HG03571 (cell line): ENCODE results near the gene HOXB3.

Experiments
- ATAC-seq: cut with Tn5 transposase; IDR thresholded peaks from one replicate; pipeline ENCODE4 v1.9.1; 2021; ENCODE audit not compliant: unreplicated experiment

Gene HOXB3

DNA sequence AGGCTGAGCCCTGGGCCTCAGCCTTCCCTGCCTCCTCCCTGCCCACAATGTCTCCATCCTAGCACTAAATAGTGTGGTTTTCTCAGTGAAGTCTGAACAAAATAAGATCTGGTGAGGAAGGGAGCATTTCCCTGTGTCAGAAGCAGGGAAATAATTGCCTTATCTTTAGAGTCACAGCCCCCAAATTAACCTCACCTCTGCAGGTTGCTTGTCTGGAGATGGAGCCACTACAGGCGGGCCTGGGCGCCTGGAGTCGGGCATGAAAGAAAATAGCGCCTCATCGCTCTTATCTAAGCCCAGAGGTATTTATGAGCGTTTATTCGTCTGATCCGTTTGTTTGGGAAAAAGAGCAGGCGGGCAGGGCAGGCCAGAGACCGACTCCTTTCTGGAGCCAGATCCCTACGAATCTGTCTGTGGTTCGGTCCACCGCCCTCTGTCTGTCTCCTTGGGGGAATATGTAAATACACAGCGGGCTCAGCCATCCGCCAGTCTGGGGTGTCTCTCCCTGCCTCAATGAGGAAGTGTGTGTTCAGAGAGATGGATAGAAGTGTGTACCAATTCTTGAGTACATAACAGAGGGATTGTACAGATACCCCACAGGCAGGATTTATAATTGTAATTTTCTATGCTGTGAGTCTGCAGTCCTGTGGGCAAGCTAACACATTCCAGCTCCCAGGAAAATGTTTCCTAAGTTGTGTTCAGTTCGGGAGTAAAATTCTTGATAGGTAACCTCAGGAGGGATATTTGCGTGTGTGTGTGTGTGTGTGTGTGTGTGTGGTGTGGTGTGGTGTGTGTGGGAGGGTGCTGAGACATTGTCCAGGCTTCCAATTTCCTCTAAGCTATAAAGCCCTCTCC lies 10.4 kb upstream of the HOXB3 start:
- no peak for ATAC-seq

DNA sequence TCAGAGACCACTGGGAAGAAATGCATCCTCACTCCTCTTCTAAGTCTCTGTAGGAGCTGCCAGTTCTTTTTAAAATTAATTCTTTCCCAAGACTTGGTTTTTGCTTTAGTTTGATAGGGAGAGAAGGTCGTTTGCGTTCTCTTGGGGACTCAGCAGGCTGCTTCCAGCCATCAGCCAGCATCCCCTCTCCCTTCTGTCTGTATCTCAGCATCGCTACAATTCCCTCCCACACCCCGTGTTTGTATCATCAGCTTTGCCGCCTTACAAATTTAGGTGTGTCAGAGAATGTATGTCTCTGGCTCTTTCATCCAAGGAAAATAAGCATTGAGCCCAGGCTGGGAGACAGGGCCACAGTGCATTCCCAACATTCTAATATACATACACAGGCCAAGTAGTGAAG lies 9.3 kb upstream of the HOXB3 start:
- no peak for ATAC-seq

DNA sequence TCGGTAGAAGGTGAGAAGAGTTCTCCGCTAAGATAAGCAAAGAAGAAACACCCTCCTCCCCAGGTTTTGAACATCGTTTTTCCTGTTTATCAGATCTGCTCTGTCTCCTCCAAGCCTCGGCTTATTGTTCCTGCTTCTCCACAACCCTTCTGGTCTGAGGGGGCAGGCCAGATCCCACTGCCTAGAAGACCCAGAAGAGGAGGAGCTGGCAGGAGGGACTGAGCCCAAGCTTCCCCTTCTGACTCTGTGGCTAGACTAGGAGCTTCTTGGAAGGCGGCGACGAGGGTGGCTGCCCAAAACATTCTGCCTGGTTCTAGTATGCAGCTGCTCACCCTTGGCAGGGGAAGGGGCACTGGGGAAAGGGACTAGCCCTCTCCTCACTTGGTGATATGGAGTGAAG lies 8.7 kb upstream of the HOXB3 start:
- no peak for ATAC-seq

DNA sequence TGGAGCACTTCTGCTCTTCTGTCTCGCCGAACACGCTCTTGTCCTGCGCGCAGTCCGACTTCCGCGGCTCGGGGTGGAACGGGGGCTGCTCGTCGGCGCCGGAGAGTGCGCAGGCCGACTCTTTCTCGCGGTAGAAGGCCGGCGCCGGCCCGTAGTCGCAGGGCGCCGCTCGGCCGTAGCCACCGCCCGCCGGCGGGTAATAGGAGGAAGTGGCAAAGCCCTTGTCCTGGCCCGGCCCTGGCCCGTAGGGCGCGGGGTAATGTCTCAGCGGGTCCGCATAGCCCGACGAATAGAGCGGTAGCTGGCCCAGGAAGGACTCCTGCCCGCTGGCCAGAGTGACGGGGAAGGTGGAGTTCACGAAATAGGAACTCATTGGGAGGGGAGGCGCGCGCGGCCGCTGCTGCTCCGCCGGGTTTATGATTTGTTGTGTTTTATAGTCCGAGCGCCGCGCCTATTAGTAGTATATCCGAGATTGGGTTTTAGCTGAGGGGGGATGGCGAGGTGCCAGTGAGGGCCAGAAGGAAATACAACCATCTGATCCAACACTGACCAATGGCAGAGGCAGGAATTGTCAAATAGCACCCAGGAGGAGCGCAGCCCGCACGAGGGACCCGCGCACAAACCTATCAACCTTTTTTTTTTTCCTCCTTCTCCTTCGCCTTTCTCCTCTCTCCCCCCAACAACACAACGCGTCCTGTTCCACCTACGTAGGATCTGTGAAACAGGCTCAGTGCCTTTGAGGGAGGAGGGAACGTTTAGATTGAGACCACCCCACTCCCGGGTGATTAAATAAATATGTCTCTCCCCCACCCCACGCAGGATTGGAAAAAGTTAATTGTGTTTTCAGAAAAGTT lies 8.0 kb upstream of the HOXB3 start:
- ATAC-seq: no peak

DNA sequence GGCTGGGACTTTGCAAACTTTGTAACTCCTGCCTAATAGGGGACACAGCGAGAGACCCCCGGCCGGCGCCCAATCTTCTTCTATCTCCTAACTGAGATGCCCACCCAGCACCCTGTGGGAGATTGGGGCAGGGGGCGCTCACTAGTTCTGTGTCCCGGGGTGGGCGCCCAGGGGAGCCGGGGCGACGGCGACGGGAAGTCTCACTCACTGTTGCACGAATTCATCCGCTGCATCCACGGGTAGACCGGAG lies 7.4 kb upstream of the HOXB3 start:
- ATAC-seq: no peak

DNA sequence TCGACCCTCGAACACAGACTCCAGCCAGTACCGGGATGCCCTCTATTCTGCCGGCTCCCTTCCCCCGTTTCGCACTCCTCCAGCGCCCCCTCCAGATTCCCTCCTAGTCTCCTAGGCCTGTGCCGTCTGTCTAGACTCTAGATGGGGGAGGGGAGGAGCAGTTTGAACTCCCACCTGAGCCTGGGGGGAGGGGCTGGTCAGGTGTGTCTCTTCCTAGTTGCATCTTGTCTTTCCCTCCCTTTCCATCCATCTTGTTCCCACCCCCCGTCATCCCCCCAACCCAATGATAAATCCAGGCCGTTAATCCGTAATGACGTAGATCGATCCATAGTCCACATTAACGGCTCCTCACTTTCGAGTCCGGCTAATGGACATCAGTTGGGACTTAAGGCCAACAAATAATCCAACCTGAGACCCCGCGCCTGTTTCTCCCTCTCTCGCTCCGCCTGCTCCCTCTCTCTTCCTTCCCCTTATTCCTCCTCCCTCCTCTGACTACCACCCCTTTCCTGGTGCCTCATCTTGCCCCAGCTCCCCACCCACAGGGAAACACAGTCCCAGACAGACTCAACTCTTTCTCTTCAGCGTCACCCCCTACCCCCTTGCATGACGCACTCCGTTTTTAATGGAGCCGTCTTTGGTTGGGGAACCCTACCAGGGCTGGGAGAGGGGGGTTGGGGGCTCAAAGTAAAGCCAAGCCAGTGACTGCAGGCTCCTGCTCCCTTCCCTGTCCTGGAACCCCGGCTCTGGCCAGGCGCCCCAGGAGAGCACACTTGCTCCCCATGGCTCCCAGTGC lies 6.9 kb upstream of the HOXB3 start:
- ATAC-seq: no peak

DNA sequence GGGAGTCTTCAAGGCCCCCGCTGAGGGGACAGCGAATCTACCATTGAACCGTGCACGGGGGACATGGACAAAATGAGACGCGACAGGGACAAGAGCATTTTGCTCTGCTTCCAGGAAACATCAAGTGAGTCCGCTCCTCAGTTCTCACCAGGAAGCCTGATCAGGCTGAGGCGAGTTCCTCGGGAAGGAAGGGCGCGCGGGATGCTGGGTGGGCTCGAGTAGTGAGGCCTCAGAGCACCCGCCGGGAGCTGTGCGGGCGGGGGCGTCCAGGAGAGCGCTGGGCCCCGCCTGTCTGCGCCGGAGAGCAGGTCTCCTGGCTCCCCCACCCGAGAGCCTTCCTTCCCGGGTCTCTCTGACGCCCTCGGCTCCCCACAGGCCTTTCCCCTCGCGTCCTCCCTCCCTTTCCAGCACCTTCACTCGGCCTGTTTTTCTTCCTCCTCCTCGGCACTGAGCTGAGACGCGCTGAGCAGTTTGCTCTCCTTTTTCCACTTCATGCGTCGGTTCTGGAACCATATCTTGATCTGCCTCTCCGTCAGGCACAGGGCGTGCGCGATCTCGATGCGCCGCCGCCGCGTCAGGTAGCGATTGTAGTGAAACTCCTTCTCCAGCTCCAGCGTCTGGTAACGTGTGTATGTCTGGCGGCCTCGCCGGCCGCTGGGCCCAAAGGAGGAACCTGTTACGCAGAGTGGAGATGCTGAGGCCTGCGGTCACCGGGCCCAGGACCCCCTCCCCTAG lies 6.1 kb upstream of the HOXB3 start:
- no peak for ATAC-seq

DNA sequence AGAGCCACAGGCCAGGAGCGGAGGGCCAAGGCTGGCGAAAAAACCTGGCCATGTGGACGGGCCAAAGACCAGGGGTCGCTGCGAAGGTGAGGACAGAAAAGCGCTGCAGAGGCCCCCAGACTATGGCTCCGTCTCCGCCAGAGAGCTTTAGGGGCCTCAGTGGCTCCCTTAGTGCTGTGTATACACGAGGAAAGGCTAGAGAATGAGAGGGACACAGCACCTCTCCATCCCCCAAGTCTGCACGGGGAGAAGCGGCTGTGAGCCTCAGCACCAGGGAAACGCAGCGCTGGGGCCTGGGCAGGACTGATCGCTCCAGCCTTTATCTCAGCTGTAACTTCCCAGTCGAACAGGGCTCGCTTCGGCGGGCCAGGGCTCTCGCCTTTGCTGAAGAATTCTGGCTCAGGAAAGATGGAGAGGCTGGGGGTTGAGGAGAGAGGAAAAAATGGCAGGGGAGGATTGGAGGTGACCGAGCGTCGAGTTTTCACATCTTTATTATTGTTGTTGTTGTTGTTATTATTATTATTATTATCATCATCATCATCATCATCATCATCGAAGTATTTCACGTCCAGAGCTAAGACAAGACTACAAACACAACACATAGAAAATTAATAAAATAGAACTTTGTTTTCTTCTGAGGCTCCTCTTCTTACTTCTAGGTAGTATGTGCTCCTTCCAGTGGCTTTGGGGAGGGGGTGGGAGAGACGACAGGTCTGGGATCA lies 5.4 kb upstream of the HOXB3 start:
- no peak for ATAC-seq

DNA sequence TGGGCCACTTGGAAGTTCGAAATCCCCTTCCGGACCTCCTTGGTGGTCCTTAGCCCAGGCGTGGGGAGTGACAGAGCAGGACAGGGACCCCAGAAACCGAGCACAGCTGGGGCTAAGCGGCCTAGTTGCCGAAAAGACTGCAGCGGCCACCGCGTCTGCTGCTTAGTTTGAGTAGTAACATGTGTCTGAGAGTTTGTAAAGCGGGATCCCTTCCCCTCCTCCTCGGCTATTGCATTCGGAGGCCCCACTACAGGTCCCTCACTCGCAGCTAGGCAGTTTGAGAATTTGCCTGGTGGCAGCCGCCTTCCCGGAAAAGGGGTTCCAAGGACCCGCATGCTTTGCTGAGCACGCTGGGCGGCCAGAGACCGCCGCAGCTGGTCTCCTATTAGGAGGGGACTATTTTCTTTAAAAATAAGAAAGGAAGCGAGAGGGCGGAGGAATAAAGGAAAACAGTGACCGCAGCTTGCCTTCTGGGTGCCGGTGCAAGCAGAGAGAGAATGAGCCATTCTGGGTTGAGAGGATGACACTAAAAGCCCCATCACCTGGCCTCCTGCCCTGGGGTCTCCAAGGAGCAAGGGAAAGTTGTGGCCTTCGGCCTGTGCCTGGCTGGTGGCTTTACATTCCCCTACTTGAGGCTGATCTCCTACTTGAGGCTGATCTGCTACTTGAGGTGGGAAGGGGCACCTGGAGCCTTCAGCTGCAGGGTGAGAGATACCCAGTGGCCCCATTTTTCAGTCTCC lies 4.7 kb upstream of the HOXB3 start:
- ATAC-seq: no peak

DNA sequence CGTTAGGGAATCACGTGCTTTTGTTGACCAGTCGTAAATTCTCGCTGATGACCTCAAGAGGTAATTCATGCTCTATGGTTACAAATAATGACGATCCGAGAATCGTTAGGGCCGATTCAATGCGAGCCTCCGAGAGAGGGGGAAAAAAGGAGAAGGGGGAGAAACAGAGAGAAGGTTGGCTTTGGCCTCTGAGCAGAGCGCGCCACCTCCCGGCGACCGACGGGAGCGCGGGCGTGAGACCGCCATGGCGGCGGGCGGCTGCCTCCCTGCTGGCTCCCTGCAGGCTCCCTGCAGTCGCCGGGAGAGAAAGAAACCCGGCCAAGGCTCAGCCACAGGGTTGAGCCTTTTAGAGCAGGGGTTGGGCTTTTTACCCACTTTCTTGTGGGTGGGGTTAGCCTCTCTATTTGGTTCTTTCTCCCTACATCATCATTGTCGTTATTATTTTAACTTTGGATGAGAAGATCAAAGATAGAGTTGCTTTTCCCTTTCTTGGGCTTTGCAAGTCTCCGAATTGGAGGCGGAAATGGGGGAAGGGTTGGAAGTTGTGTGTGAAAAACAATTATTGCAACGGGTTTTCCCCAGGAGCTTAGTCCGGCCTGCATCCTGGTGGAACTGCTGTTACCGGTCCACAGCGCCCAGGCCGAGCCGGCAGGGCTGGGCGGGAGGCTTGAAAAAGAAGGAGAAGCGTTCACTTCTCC lies 3.9 kb upstream of the HOXB3 start:
- no peak for ATAC-seq

DNA sequence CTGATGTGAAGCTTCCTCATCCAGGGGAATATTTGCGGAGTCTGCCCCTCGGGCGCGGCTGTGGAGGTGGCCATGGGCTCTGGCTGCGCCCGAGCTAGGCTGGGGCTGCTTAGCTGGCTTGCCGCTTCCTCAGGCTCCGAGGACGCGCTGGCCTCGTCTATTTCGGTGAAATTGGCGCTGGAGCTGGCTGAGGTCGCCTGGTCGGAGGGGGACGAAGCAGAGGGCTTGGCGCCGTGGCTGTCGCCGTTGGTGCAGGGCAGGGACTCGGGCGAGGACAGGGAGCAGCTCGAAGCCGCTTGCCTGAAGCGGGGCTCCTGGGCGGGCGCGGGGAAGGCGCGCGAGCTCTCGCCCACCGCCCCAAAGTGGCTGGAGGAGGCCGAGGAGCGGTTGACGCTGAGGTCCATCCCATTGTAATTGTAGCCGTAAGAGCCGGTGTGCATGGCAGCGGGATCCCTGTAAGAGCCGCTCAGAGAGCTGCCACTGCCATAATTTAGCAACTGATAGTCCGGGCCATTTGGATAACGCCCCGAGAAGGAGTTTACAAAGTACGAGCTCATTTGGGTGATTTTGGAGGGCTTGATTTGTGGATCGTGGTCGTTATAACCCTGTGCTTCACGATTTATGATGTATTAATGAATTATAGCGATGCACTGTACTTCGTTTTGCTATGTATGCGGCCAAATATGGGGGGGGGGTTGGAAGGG lies 3.2 kb upstream of the HOXB3 start, which contains the start of gene HOXB5:
HOXB5 (minus strand) TSS at position 654 of the 704 bp plus-strand sequence; CDS start at position 557, 97 bp downstream.
- no peak for ATAC-seq

DNA sequence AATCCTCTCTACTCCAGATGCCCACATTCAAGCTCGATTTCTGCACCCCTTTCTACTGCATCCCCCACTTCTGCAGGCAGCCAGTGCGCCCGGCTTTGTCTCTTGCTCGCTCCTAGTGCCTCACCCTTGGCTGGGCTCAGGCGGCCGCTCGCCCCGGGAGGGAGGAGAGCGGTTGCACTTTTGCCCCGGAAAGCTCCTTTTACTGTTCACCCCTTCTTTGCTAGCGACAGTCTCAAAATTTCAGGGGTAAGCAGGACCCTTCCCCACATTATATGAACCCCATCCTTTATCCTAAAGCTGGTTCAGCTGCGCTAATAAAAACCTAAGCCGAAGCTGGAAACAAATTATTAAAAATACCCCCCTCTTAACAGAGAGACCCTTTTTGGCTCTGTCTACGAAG lies 2.5 kb upstream of the HOXB3 start:
- ATAC-seq: no peak

DNA sequence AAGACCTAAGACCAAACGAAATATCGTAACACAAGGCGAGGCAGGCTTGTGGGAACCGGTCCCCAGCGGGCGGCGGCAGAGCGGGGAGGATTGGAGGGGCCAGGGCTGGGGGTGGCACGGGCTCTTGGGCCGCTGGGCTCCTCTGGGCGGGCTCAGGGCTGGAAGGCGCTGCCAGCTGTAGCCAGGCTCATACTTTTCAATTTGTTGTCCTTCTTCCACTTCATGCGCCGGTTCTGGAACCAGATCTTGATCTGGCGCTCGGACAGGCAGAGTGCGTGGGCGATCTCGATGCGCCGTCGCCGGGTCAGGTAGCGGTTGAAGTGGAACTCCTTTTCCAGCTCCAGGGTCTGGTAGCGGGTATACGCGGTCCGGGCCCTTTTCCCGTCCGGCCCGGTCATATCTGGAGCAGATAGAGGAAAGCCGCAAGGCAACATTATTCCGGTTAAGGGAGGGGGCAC lies 2.0 kb upstream of the HOXB3 start:
- ATAC-seq: no peak

DNA sequence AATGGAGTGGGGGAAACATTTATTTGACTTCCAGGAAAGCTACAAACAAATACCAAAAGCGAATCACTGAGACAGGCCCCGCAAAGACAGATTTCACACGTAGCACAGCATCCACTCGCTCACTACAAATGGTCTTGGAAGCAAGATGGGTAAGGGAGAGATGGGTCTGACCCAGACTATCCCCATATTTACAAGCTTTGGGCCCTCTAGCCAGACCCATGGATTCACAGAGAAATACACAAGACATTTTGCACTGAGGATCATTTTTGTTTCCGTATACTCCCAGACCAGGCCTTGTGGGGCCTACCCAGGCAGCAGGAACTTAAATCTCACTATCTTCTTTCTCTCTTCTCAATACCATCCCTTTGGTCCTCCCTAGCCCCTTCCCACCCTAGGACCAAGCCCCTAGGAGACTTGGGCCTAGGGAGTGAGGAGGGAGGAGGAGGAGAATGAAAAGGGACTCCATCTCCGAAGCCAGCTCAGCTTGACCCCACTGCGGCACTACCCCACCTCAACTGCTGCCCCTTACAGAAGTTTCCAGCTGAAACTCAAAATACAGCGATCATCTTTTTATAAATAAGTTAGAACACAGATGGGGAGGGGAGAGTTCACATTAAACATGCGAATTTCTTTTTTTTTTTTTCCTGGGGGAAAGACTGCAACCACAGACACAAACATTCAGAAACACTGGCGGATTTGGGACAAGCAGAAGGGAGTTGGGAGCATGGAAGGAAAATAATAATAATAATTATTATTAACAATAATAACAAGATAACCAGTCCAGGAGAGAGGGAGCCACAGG lies 1.4 kb upstream of the HOXB3 start:
- no peak for ATAC-seq

DNA sequence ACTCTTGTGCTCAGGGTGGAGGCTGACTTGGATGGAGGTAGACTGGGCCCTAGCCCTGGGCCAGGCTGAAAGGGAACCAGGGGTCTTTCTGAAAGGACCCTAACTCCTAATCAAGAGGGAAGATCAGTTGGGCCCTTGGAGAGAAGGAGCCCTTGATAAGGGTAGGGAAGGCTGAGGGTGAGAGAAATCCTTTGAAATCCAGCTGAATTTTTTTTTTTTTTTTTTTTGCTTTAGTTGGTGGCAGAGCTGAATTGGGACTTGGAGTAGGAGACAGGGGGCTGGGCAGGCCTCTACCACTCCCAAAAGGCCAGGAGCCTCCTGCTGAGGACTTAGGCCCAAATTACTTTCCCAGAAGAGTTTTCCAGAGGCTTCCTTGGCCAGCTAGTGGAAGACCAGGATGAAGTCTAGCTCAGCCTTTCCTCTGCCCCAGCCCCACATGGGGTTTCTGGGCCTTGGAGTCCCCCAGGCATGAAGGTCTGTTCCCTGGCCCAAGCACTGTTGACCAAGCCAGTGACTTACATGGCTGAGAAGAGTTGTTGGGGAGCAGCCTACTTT lies 643 bp upstream of the HOXB3 start:
- no peak for ATAC-seq

DNA sequence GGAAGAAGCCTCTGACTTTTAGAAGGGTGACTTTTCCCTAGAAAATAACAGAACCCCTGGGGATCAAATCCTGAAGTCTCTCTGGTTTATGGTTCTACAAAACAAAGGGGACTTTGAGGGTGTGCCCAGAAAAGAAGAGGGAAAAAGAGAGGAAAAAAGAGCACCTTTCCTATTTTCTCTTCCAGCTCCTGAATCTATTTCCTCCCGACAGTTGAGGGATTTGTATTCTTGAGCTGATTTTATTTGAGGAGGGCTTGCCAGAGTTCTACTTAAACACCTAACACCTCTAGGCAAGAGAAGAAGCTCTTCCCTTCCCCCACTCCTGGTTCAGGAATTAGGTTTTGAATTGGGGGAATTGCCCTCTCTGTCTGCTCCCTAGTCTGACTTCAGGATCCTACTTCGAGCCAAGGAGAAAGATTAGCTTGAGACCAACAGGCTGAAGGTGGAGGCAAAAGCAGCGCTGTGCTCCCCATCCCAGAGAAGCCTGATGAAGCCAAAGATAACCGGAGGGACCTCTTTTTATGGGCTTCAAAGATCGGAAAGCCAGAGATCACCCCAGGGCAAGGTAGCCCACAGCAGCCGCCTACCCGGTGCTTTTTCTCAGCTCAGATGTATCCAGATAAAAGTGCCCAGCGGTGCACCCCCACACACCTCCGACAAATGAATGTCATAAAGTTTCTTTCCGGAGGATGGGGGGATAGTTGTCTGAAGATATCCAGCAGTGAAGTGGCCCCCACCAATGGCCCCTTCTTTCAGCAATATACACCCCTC lies 796 bp downstream of the HOXB3 start:
- no peak for ATAC-seq
